Left ventricle myocardium inferior (tissue), 1 donor: Measurements from ENCODE around the gene ABHD10. TPM values are rescaled to one million over a fixed set of nuclear protein-coding genes. Genes with fewer than 3 reads are reported as not detected.

Experiments
- DNase-seq: peaks from one replicate; pipeline ENCODE4 v3.0.0-alpha.2; 2020
- H3K27ac ChIP-seq: fragments of 200-600 bp; replicated peaks from 2 replicates; pipeline ENCODE4 v1.8.0; 2021
- H3K27me3 ChIP-seq: fragments of 200-600 bp; 2 replicates; pipeline ENCODE4 v1.8.0; 2021; ENCODE audit warnings: low read depth
- H3K36me3 ChIP-seq: fragments of 200-600 bp; 2 replicates; pipeline ENCODE4 v1.8.0; 2021
- H3K4me1 ChIP-seq: fragments of 200-600 bp; 2 replicates; pipeline ENCODE4 v1.8.0; 2021
- H3K4me3 ChIP-seq: fragments of 200-600 bp; 2 replicates; pipeline ENCODE4 v1.8.0; 2021; ENCODE audit warnings: mild to moderate bottlenecking, moderate library complexity
- H3K9me3 ChIP-seq: fragments of 200-600 bp; replicated peaks from 2 replicates; pipeline ENCODE4 v1.8.0; 2021
- CTCF ChIP-seq: fragments of 200-600 bp; IDR thresholded peaks from 2 replicates; pipeline ENCODE4 v1.8.0; 2021; ENCODE audit warnings: antibody characterized with exemption, mild to moderate bottlenecking, borderline replicate concordance
- intact Hi-C: fragments of 100-400 bp; cut with micrococcal nuclease; formaldehyde crosslinking; loops from one replicate; pipeline ENCODE4 v1.11.0; 2022
- total RNA-seq: library from RNA; stranded (reverse); fragmentation: NEBNext Ultra II Directional; extraction: Animal tissue kit (Norgen Biotek cat#: 25700); gene quantifications from one replicate; pipeline ENCODE4 v1.2.1, GENCODE V29; 2021
- donor health status: DM: no; HTN: yes; CAD: no; lungs with severe emphysema.

ABHD10 gene
- total RNA-seq, 1 donor from 2014 or later = 62.7 TPM

GRCh38 chr3:111955876-111956275 is 22.9 kb upstream of the ABHD10 start:
- H3K4me3 ChIP-seq = no peak overlapping the region
- no peak for TF ChIP-seq CTCF
- H3K9me3 ChIP-seq = no peaks in the 10 kb centered on the region
- H3K27me3 ChIP-seq = no peaks in the 10 kb centered on the region
- H3K27ac ChIP-seq = no peak overlapping the region
- intact Hi-C loops = no loop called here
- DNase-seq = no peak
- H3K4me1 ChIP-seq = peaks cover 50% of the 10 kb centered on the region
- peaks cover 63% of the 10 kb centered on the region for H3K36me3 ChIP-seq

GRCh38 chr3:111956449-111956848 is 22.4 kb upstream of the ABHD10 start:
- intact Hi-C loops = no loop called here
- no peak overlapping the region for H3K4me3 ChIP-seq
- no peak overlapping the region for H3K27ac ChIP-seq
- TF ChIP-seq CTCF = no peak
- H3K9me3 ChIP-seq = no peaks in the 10 kb centered on the region
- peaks cover 50% of the 10 kb centered on the region for H3K4me1 ChIP-seq
- peaks cover 63% of the 10 kb centered on the region for H3K36me3 ChIP-seq
- DNase-seq = no peak
- no peaks in the 10 kb centered on the region for H3K27me3 ChIP-seq

GRCh38 chr3:111956995-111957734 is 21.7 kb upstream of the ABHD10 start:
- intact Hi-C loops = no loop called here
- Histone ChIP-seq H3K36me3 (peaks cover 63% of the 10 kb centered on the region), H3K27ac (no peak overlapping the region)

GRCh38 chr3:111961461-111962164 is 17.2 kb upstream of the ABHD10 start:
- intact Hi-C loops = no loop called here

More at GRCh38 chr3:111956995-111957734, 21.7 kb upstream of the ABHD10 start:
- DNase-seq = no peak
- no peak for TF ChIP-seq CTCF
- Histone ChIP-seq H3K27me3 (no peaks in the 10 kb centered on the region), H3K4me3 (no peak overlapping the region), H3K9me3 (no peaks in the 10 kb centered on the region), H3K4me1 (peaks cover 47% of the 10 kb centered on the region)

GRCh38 chr3:111963424-111963823 is 15.4 kb upstream of the ABHD10 start:
- Histone ChIP-seq H3K27ac (peak overlapping the region; percentile 5), H3K4me1 (peaks cover 37% of the 10 kb centered on the region), H3K9me3 (no peaks in the 10 kb centered on the region), H3K36me3 (peaks cover 51% of the 10 kb centered on the region), H3K4me3 (no peak overlapping the region), H3K27me3 (no peaks in the 10 kb centered on the region)
- intact Hi-C loops = no loop called here
- no peak for DNase-seq
- TF ChIP-seq CTCF = no peak

More at GRCh38 chr3:111961461-111962164, 17.2 kb upstream of the ABHD10 start:
- no peak for TF ChIP-seq CTCF
- Histone ChIP-seq H3K36me3 (peaks cover 52% of the 10 kb centered on the region), H3K27ac (no peak overlapping the region), H3K4me3 (no peak overlapping the region), H3K9me3 (no peaks in the 10 kb centered on the region), H3K27me3 (no peaks in the 10 kb centered on the region), H3K4me1 (peaks cover 29% of the 10 kb centered on the region)
- no peak for DNase-seq
